ENCODE data around the gene WDFY2. TPM values are rescaled to one million over a fixed set of nuclear protein-coding genes. Genes with fewer than 3 reads are reported as not detected.
"Not testable (repeated sequence)": the region's sequence is repeated elsewhere in the genome, so short reads cannot be mapped to it uniquely, and the experiment has no call there.

Gene WDFY2
- total and polyA plus RNA-seq, 10 of the 15 experiments (the other 5 are each of a cell fraction or from before 2014, with no cell fraction given), result 2.1 to 13.0 (median 8.1) TPM

GRCh38 chr13:51647067-51647466 is 62.8 kb downstream of the WDFY2 start:
- POLR2A ChIA-PET, result interaction anchor here (0.6 to 1.0 kb wide), 3 partner anchors 49 to 145 kb away, joined by 6 to 7 read pairs (median 6); no protein-coding TSS in a partner anchor
- ATAC-seq, result no peak

GRCh38 chr13:51652193-51652592 is 67.9 kb downstream of the WDFY2 start:
- in situ Hi-C loops (cut with MboI); H3K36me3 ChIP-seq (ENCODE audit: control insufficient read depth in 2 of 2, insufficient read depth in 2 of 2, low read length in 1 of 2); BruUV-seq (replicated peaks); H3K4me1 ChIP-seq (ENCODE audit: control insufficient read depth, insufficient read depth, low read length); H3K79me2 ChIP-seq (ENCODE audit: control insufficient read depth, insufficient read depth, low read length); H3K9me3 ChIP-seq (replicated peaks; ENCODE audit: control insufficient read depth, insufficient read depth, low read length); H3K9ac ChIP-seq (ENCODE audit: control insufficient read depth, insufficient read depth, low read length); H3K4me3 ChIP-seq; ATAC-seq; POLR2A ChIA-PET; H3K27me3 ChIP-seq (replicated peaks in 1 of 2; ENCODE audit: control insufficient read depth in 2 of 2, insufficient read depth in 2 of 2, low read length in 1 of 2); intact Hi-C loops (cut with micrococcal nuclease; ENCODE audit: unreplicated experiment); H4K20me1 ChIP-seq (ENCODE audit: control insufficient read depth, insufficient read depth); RAD21 ChIA-PET (ENCODE audit: unreplicated experiment); H2AFZ ChIP-seq (ENCODE audit: control insufficient read depth, low read depth, low read length); SMC1A ChIA-PET (ENCODE audit: uncharacterized antibody, unreplicated experiment); FAIRE-seq; H3K27ac ChIP-seq (ENCODE audit: control insufficient read depth, insufficient read depth); CTCF ChIA-PET; DNase-seq (ENCODE audit: low read depth, low spot score); H3K4me2 ChIP-seq (ENCODE audit: control insufficient read depth, insufficient read depth): not testable (repeated sequence)
- WGBS (ENCODE audit: insufficient coverage, insufficient replicate concordance, low lambda C conversion rate, missing lambda C conversion rate), result 82% methylated on average over 2 of the region's 3 CpGs

More at GRCh38 chr13:51647067-51647466, 62.8 kb downstream of the WDFY2 start:
- in situ Hi-C loops (cut with MboI), result no loop called here
- Histone ChIP-seq H3K9me3 (replicated peaks; ENCODE audit: control insufficient read depth, insufficient read depth, low read length) (no peaks in the 10 kb centered on the region), H2AFZ (ENCODE audit: control insufficient read depth, low read depth, low read length) (no peak overlapping the region), H3K4me1 (ENCODE audit: control insufficient read depth, insufficient read depth, low read length) (peaks cover 12% of the 10 kb centered on the region), H3K79me2 (ENCODE audit: control insufficient read depth, insufficient read depth, low read length) (no peaks in the 10 kb centered on the region; the same call in 1 of the 2 replicates), H3K4me2 (ENCODE audit: control insufficient read depth, insufficient read depth) (no peak overlapping the region), H3K27me3 (replicated peaks in 1 of 2; ENCODE audit: control insufficient read depth in 2 of 2, insufficient read depth in 2 of 2, low read length in 1 of 2) (no peaks in the 10 kb centered on the region), H3K27ac (ENCODE audit: control insufficient read depth, insufficient read depth) (no peak overlapping the region), H3K4me3 (no peak overlapping the region), H3K9ac (ENCODE audit: control insufficient read depth, insufficient read depth, low read length) (no peak overlapping the region), H4K20me1 (ENCODE audit: control insufficient read depth, insufficient read depth) (no peaks in the 10 kb centered on the region), H3K36me3 (ENCODE audit: control insufficient read depth in 2 of 2, insufficient read depth in 2 of 2, low read length in 1 of 2) (no peaks in the 10 kb centered on the region)
- DNase-seq (ENCODE audit: low read depth, low spot score), result no peak
- 99% methylated on average over 4 of the region's 4 CpGs for WGBS (ENCODE audit: insufficient coverage, insufficient replicate concordance, low lambda C conversion rate, missing lambda C conversion rate)
- intact Hi-C loops (cut with micrococcal nuclease; ENCODE audit: unreplicated experiment), result no loop called here
- no peak for FAIRE-seq
- TF ChIP-seq CREB1 (IDR thresholded peaks at IDR 0.05; ENCODE audit: low read depth) (no peak), EED (IDR thresholded peaks at IDR 0.05; ENCODE audit: low read depth) (no peak), RFX5 (IDR thresholded peaks at IDR 0.05; ENCODE audit: low read depth, low read length) (no peak), STAT1 (conservative IDR thresholded peaks at IDR 0.05) (no peak), NRF1 (conservative IDR thresholded peaks at IDR 0.05; ENCODE audit: low read depth, low read length) (no peak), TAF1 (IDR thresholded peaks at IDR 0.05; ENCODE audit: borderline replicate concordance, low read depth, low read length) (no peak), ZZZ3 (IDR thresholded peaks at IDR 0.05; ENCODE audit: control insufficient read depth, insufficient read length, low read depth) (no peak), IRF5 (IDR thresholded peaks at IDR 0.05; ENCODE audit: borderline replicate concordance) (no peak), BCL3 (IDR thresholded peaks at IDR 0.05; ENCODE audit: borderline replicate concordance, insufficient read depth, low read depth, low read length, poor library complexity, severe bottlenecking) (no peak)
- no TSS peak for BruUV-seq (replicated peaks)
- ChIA-PET CTCF (interaction anchor here (1.4 kb wide), 1 partner anchor 14 kb away, joined by 5 read pairs; no protein-coding TSS in a partner anchor), SMC1A (ENCODE audit: uncharacterized antibody, unreplicated experiment) (interaction anchor here (0.9 to 1.2 kb wide), 3 partner anchors 30 to 51 kb away, joined by 3 to 5 read pairs (median 3); no protein-coding TSS in a partner anchor), RAD21 (ENCODE audit: unreplicated experiment) (interaction anchor here (0.7 kb wide), 3 partner anchors 35 to 195 kb away, joined by 3 to 6 read pairs (median 3); no protein-coding TSS in a partner anchor)

Measured in GM12878 (cell line).